ENCODE data around the gene PIGS. TPM values are rescaled to one million over a fixed set of nuclear protein-coding genes. Genes with fewer than 3 reads are reported as not detected.

Gene PIGS
- polyA plus RNA-seq, 2 donors = 9.8 to 30.7 TPM

- 93 to 95% methylated on average over 5 of the region's 5 CpGs for WGBS, 2 donors
- Histone ChIP-seq H3K27ac (ENCODE audit: low read depth in 2 of 2, low read length in 1 of 2) (no peak overlapping the region), H3K4me1 (ENCODE audit: control insufficient read depth in 2 of 2, insufficient read depth in 2 of 2, low read length in 1 of 2) (peaks cover 2 to 4% of the 10 kb centered on the region in 2 donors)
Measured at GRCh38 chr17:28553000-28553505, 18.3 kb downstream of the PIGS start.

GRCh38 chr17:28552176-28552999 lies 18.9 kb downstream of the PIGS start, which contains the start of gene UNC119:
Gene UNC119, minus strand, starts transcription at chr17:28552624. Its CDS starts 67 bp downstream, at chr17:28552557.
- Histone ChIP-seq H3K9me3 (ENCODE audit: control insufficient read depth in 2 of 2, insufficient read depth in 1 of 2, low read depth in 1 of 2, low read length in 1 of 2) (no peaks in the 10 kb centered on the region), H3K4me3 (ENCODE audit: low read depth in 1 of 2, low read length in 2 of 2) (peak within 1 kb of the TSS; percentile 64 to 74), H3K27me3 (ENCODE audit: control insufficient read depth in 1 of 2, insufficient read depth in 2 of 2, low read length in 2 of 2) (no peaks in the 10 kb centered on the region), H3K36me3 (ENCODE audit: control insufficient read depth in 2 of 2, insufficient read depth in 2 of 2, low read length in 1 of 2) (peaks cover 17 to 30% of the 10 kb centered on the region in 2 donors), H3K27ac (ENCODE audit: low read depth in 2 of 2, low read length in 1 of 2) (peak within 1 kb of the TSS; percentile 28), H3K4me1 (ENCODE audit: control insufficient read depth in 2 of 2, insufficient read depth in 2 of 2, low read length in 1 of 2) (peaks cover 2 to 4% of the 10 kb centered on the region in 2 donors)
- 2 to 4% methylated on average over 41 to 63 of the region's 67 CpGs for WGBS, 2 donors

More at GRCh38 chr17:28553000-28553505, 18.3 kb downstream of the PIGS start:
- Histone ChIP-seq H3K9me3 (ENCODE audit: control insufficient read depth in 2 of 2, insufficient read depth in 1 of 2, low read depth in 1 of 2, low read length in 1 of 2) (no peaks in the 10 kb centered on the region), H3K4me3 (ENCODE audit: low read depth in 1 of 2, low read length in 2 of 2) (no peak overlapping the region), H3K36me3 (ENCODE audit: control insufficient read depth in 2 of 2, insufficient read depth in 2 of 2, low read length in 1 of 2) (peaks cover 17 to 31% of the 10 kb centered on the region in 2 donors), H3K27me3 (ENCODE audit: control insufficient read depth in 1 of 2, insufficient read depth in 2 of 2, low read length in 2 of 2) (no peaks in the 10 kb centered on the region)

GRCh38 chr17:28551421-28552175 lies 19.7 kb downstream of the PIGS start:
- Histone ChIP-seq H3K27ac (ENCODE audit: low read depth in 2 of 2, low read length in 1 of 2) (no peak overlapping the region), H3K9me3 (ENCODE audit: control insufficient read depth in 2 of 2, insufficient read depth in 1 of 2, low read depth in 1 of 2, low read length in 1 of 2) (no peaks in the 10 kb centered on the region), H3K4me3 (ENCODE audit: low read depth in 1 of 2, low read length in 2 of 2) (peak overlapping the region; percentile 64 to 74), H3K4me1 (ENCODE audit: control insufficient read depth in 2 of 2, insufficient read depth in 2 of 2, low read length in 1 of 2) (peaks cover 2 to 4% of the 10 kb centered on the region in 2 donors), H3K27me3 (ENCODE audit: control insufficient read depth in 1 of 2, insufficient read depth in 2 of 2, low read length in 2 of 2) (no peaks in the 10 kb centered on the region), H3K36me3 (ENCODE audit: control insufficient read depth in 2 of 2, insufficient read depth in 2 of 2, low read length in 1 of 2) (peaks cover 13 to 31% of the 10 kb centered on the region in 2 donors)
- WGBS, 2 donors = 14 to 17% methylated on average over 10 of the region's 10 CpGs

- Histone ChIP-seq H3K4me3 (ENCODE audit: low read depth in 1 of 2, low read length in 2 of 2) (no peak overlapping the region), H3K4me1 (ENCODE audit: control insufficient read depth in 2 of 2, insufficient read depth in 2 of 2, low read length in 1 of 2) (peaks cover 2 to 4% of the 10 kb centered on the region in 2 donors), H3K27me3 (ENCODE audit: control insufficient read depth in 1 of 2, insufficient read depth in 2 of 2, low read length in 2 of 2) (no peaks in the 10 kb centered on the region), H3K36me3 (ENCODE audit: control insufficient read depth in 2 of 2, insufficient read depth in 2 of 2, low read length in 1 of 2) (peaks cover 10 to 25% of the 10 kb centered on the region in 2 donors), H3K27ac (ENCODE audit: low read depth in 2 of 2, low read length in 1 of 2) (no peak overlapping the region), H3K9me3 (ENCODE audit: control insufficient read depth in 2 of 2, insufficient read depth in 1 of 2, low read depth in 1 of 2, low read length in 1 of 2) (no peaks in the 10 kb centered on the region)
- 98 to 100% methylated on average over 1 of the region's 1 CpG for WGBS, 2 donors
Measured at GRCh38 chr17:28550858-28551257, 20.5 kb downstream of the PIGS start.

- H3K27ac ChIP-seq (ENCODE audit: low read depth in 2 of 2, low read length in 1 of 2) = no peak overlapping the region
- peaks cover 9 to 20% of the 10 kb centered on the region in 2 donors for H3K36me3 ChIP-seq (ENCODE audit: control insufficient read depth in 2 of 2, insufficient read depth in 2 of 2, low read length in 1 of 2)
- no peak overlapping the region for H3K4me3 ChIP-seq (ENCODE audit: low read depth in 1 of 2, low read length in 2 of 2)
- peaks cover 2 to 4% of the 10 kb centered on the region in 2 donors for H3K4me1 ChIP-seq (ENCODE audit: control insufficient read depth in 2 of 2, insufficient read depth in 2 of 2, low read length in 1 of 2)
- no peaks in the 10 kb centered on the region for H3K9me3 ChIP-seq (ENCODE audit: control insufficient read depth in 2 of 2, insufficient read depth in 1 of 2, low read depth in 1 of 2, low read length in 1 of 2)
- 77 to 78% methylated on average over 3 of the region's 3 CpGs for WGBS, 2 donors
- H3K27me3 ChIP-seq (ENCODE audit: control insufficient read depth in 1 of 2, insufficient read depth in 2 of 2, low read length in 2 of 2) = no peaks in the 10 kb centered on the region
Measured at GRCh38 chr17:28549236-28550132, 21.8 kb downstream of the PIGS start.

GRCh38 chr17:28548417-28549130 lies 22.8 kb downstream of the PIGS start:
- Histone ChIP-seq H3K4me3 (ENCODE audit: low read depth in 1 of 2, low read length in 2 of 2) (no peak overlapping the region), H3K27ac (ENCODE audit: low read depth in 2 of 2, low read length in 1 of 2) (no peak overlapping the region), H3K4me1 (ENCODE audit: control insufficient read depth in 2 of 2, insufficient read depth in 2 of 2, low read length in 1 of 2) (peaks cover 3 to 4% of the 10 kb centered on the region in 2 donors), H3K36me3 (ENCODE audit: control insufficient read depth in 2 of 2, insufficient read depth in 2 of 2, low read length in 1 of 2) (peaks cover under 1 to 11% of the 10 kb centered on the region in 2 donors), H3K27me3 (ENCODE audit: control insufficient read depth in 1 of 2, insufficient read depth in 2 of 2, low read length in 2 of 2) (no peaks in the 10 kb centered on the region), H3K9me3 (ENCODE audit: control insufficient read depth in 2 of 2, insufficient read depth in 1 of 2, low read depth in 1 of 2, low read length in 1 of 2) (no peaks in the 10 kb centered on the region)
- WGBS, 2 donors = 84 to 91% methylated on average over 6 of the region's 6 CpGs

GRCh38 chr17:28547623-28548416 lies 23.5 kb downstream of the PIGS start:
- Histone ChIP-seq H3K4me1 (ENCODE audit: control insufficient read depth in 2 of 2, insufficient read depth in 2 of 2, low read length in 1 of 2) (peaks cover 3 to 4% of the 10 kb centered on the region in 2 donors), H3K36me3 (ENCODE audit: control insufficient read depth in 2 of 2, insufficient read depth in 2 of 2, low read length in 1 of 2) (peaks cover 0 to 8% of the 10 kb centered on the region in 2 donors), H3K9me3 (ENCODE audit: control insufficient read depth in 2 of 2, insufficient read depth in 1 of 2, low read depth in 1 of 2, low read length in 1 of 2) (no peaks in the 10 kb centered on the region), H3K27me3 (ENCODE audit: control insufficient read depth in 1 of 2, insufficient read depth in 2 of 2, low read length in 2 of 2) (no peaks in the 10 kb centered on the region), H3K4me3 (ENCODE audit: low read depth in 1 of 2, low read length in 2 of 2) (no peak overlapping the region), H3K27ac (ENCODE audit: low read depth in 2 of 2, low read length in 1 of 2) (no peak overlapping the region)
- whole genome bisulfite sequencing, 2 donors = 69 to 74% methylated on average over 26 of the region's 26 CpGs

GRCh38 chr17:28547096-28547622 lies 24.2 kb downstream of the PIGS start:
- WGBS, 2 donors = 93% methylated on average over 14 of the region's 14 CpGs

More at GRCh38 chr17:28547096-28547622, 24.2 kb downstream of the PIGS start:
- Histone ChIP-seq H3K4me3 (ENCODE audit: low read depth in 1 of 2, low read length in 2 of 2) (no peak overlapping the region), H3K27me3 (ENCODE audit: control insufficient read depth in 1 of 2, insufficient read depth in 2 of 2, low read length in 2 of 2) (no peaks in the 10 kb centered on the region), H3K4me1 (ENCODE audit: control insufficient read depth in 2 of 2, insufficient read depth in 2 of 2, low read length in 1 of 2) (peaks cover 3 to 4% of the 10 kb centered on the region in 2 donors), H3K9me3 (ENCODE audit: control insufficient read depth in 2 of 2, insufficient read depth in 1 of 2, low read depth in 1 of 2, low read length in 1 of 2) (no peaks in the 10 kb centered on the region), H3K36me3 (ENCODE audit: control insufficient read depth in 2 of 2, insufficient read depth in 2 of 2, low read length in 1 of 2) (peaks cover 0 to 7% of the 10 kb centered on the region in 2 donors), H3K27ac (ENCODE audit: low read depth in 2 of 2, low read length in 1 of 2) (no peak overlapping the region)

All from esophagus (tissue), 2 donors.